Loucy (cell line): ENCODE data around the gene HS6ST1.

ENCODE experiments used
- H2AFZ ChIP-seq: fragments of 200-600 bp; sonication (generic); 2 replicates; pipeline ENCODE4 v1.6.0; 2016; ENCODE audit warnings: antibody characterized with exemption, mild to moderate bottlenecking, low read length, moderate library complexity
- H3F3A ChIP-seq: fragments of 200-600 bp; 2 replicates; pipeline ENCODE4 v1.6.0; 2016; ENCODE audit warnings: antibody characterized with exemption, low read depth, mild to moderate bottlenecking
- H3K27me3 ChIP-seq: fragments of 200-600 bp; sonication (generic); 2 replicates; pipeline ENCODE4 v1.6.1; 2014; ENCODE audit warnings: low read length, mild to moderate bottlenecking; ENCODE audit not compliant: insufficient read depth, poor library complexity, severe bottlenecking
- H3K36me3 ChIP-seq: fragments of 200-600 bp; sonication (generic); 2 replicates; pipeline ENCODE4 v1.6.1; 2016; ENCODE audit warnings: low read length; ENCODE audit not compliant: insufficient read depth
- H3K4me1 ChIP-seq: fragments of 200-600 bp; sonication (generic); 2 replicates; pipeline ENCODE4 v1.5.1; 2014; ENCODE audit warnings: low read length, mild to moderate bottlenecking; ENCODE audit not compliant: insufficient read depth, poor library complexity, severe bottlenecking
- H3K4me2 ChIP-seq: fragments of 200-600 bp; sonication (generic); 2 replicates; pipeline ENCODE4 v1.6.0; 2014; ENCODE audit warnings: antibody characterized with exemption, low read length, low read depth, mild to moderate bottlenecking; ENCODE audit not compliant: poor library complexity, severe bottlenecking
- H3K4me3 ChIP-seq: fragments of 200-600 bp; sonication (generic); 2 replicates; pipeline ENCODE4 v1.5.1; 2014; ENCODE audit warnings: low read length, mild to moderate bottlenecking, mixed read lengths; ENCODE audit not compliant: poor library complexity, severe bottlenecking
- H3K79me2 ChIP-seq: fragments of 200-600 bp; sonication (generic); 2 replicates; pipeline ENCODE4 v1.6.1; 2014; ENCODE audit warnings: low read length; ENCODE audit not compliant: insufficient read depth
- H3K9ac ChIP-seq: fragments of 200-600 bp; sonication (generic); 2 replicates; pipeline ENCODE4 v1.6.0; 2014; ENCODE audit warnings: mild to moderate bottlenecking, low read depth, low read length, moderate library complexity; ENCODE audit not compliant: poor library complexity, severe bottlenecking
- H3K9me2 ChIP-seq: fragments of 200-600 bp; sonication (generic); replicated peaks from 2 replicates; pipeline ENCODE4 v1.6.1; 2016; ENCODE audit warnings: low read depth, low read length, mixed read lengths
- H3K9me3 ChIP-seq: fragments of 200-600 bp; sonication (generic); 2 replicates; pipeline ENCODE4 v1.6.1; 2014; ENCODE audit warnings: mild to moderate bottlenecking, antibody characterized with exemption, low read length, low read depth; ENCODE audit not compliant: insufficient read depth
- H4K20me1 ChIP-seq: fragments of 200-600 bp; sonication (generic); 2 replicates; pipeline ENCODE4 v1.6.0; 2014; ENCODE audit warnings: antibody characterized with exemption, low read length, mild to moderate bottlenecking; ENCODE audit not compliant: insufficient read depth, poor library complexity, severe bottlenecking
- CTCF ChIP-seq: fragments of 200-600 bp; sonication (generic); conservative IDR thresholded peaks from 2 replicates; pipeline ENCODE4 v1.5.1; 2014; ENCODE audit warnings: mild to moderate bottlenecking, antibody characterized with exemption, low read length
- EZH2phosphoT487 ChIP-seq: fragments of 200-600 bp; IDR thresholded peaks from 2 replicates; pipeline ENCODE4 v1.6.1; 2018; ENCODE audit warnings: antibody characterized with exemption, mild to moderate bottlenecking, moderate library complexity, borderline replicate concordance

The HS6ST1 gene

DNA sequence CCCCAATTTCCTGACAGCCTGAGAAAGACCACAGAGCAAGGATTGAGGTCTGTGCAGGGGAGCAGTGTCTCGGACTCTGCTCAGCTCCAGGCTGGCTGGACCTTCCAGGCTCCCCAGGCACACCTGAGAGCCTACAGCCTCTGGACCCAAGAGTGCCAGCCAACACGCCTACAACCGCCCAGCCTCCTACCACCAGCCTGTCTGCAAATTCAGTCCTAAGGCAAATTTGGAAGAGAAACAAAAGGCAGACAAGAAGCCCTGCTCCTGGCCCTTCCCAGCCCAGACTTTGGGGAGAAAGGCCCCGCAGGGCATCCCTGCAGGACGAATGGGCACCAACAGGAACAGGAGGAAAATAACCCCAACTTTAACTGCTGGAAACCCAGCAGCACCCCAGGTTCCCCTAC is 1.9 kb downstream of the HS6ST1 start:
- Histone ChIP-seq H2AFZ (no peak overlapping the region), H3K4me1 (peaks cover 36% of the 10 kb centered on the region), H3K4me2 (peak overlapping the region; percentile 98), H3K9ac (peak overlapping the region; percentile 95), H3K9me2 (no peaks in the 10 kb centered on the region), H3K4me3 (peak overlapping the region; percentile 90), H3K36me3 (peaks cover 57% of the 10 kb centered on the region), H3K79me2 (peaks cover 95% of the 10 kb centered on the region), H3F3A (0 out of 2 replicates have a peak, but pooled peaks cover 6% of the 10 kb centered on the region), H3K27me3 (peaks cover 27% of the 10 kb centered on the region), H3K9me3 (no peaks in the 10 kb centered on the region), H4K20me1 (peaks cover 61% of the 10 kb centered on the region)
- no peak for TF ChIP-seq CTCF
- no peak for TF ChIP-seq EZH2phosphoT487

- Histone ChIP-seq H3K4me2 (peak overlapping the region; percentile 98), H2AFZ (no peak overlapping the region), H3K27me3 (peaks cover 27% of the 10 kb centered on the region), H3K9ac (peak overlapping the region; percentile 95), H3K4me1 (peaks cover 36% of the 10 kb centered on the region), H3K36me3 (peaks cover 64% of the 10 kb centered on the region), H4K20me1 (peaks cover 68% of the 10 kb centered on the region), H3K9me3 (no peaks in the 10 kb centered on the region), H3K79me2 (peaks cover 96% of the 10 kb centered on the region), H3K4me3 (peak overlapping the region; percentile 90), H3K9me2 (no peaks in the 10 kb centered on the region), H3F3A (0 out of 2 replicates have a peak, but pooled peaks cover 6% of the 10 kb centered on the region)
- TF ChIP-seq EZH2phosphoT487 (no peak), CTCF (no peak)
Observed at GRCh38 chr2:128315829-128316776, 2.6 kb downstream of the HS6ST1 start.

GRCh38 chr2:128315122-128315828 is 3.4 kb downstream of the HS6ST1 start:
- H4K20me1 ChIP-seq, result peaks cover 76% of the 10 kb centered on the region
- H3K4me3 ChIP-seq, result peak overlapping the region; percentile 90
- peak overlapping the region; percentile 95 for H3K9ac ChIP-seq
- H3K36me3 ChIP-seq, result peaks cover 72% of the 10 kb centered on the region
- H2AFZ ChIP-seq, result no peak overlapping the region
- H3K27me3 ChIP-seq, result peaks cover 27% of the 10 kb centered on the region
- TF ChIP-seq CTCF, result no peak
- no peak for TF ChIP-seq EZH2phosphoT487
- peaks cover 36% of the 10 kb centered on the region for H3K4me1 ChIP-seq
- peak overlapping the region; percentile 98 for H3K4me2 ChIP-seq
- H3K9me3 ChIP-seq, result no peaks in the 10 kb centered on the region
- H3F3A ChIP-seq, result no peaks in the 10 kb centered on the region
- H3K9me2 ChIP-seq, result no peaks in the 10 kb centered on the region
- peaks cover 96% of the 10 kb centered on the region for H3K79me2 ChIP-seq
